ENCODE data around the gene VPS51. TPM values are rescaled to one million over a fixed set of nuclear protein-coding genes. Genes with fewer than 3 reads are reported as not detected.

Gene VPS51
- total and polyA plus RNA-seq, 2 of the 13 experiments (the other 11 are each of a cell fraction or from before 2014, with no cell fraction given), result 76.3 to 90.6 TPM

GRCh38 chr11:65159012-65159411 is 63.0 kb downstream of the VPS51 start:
- H3K9me3 ChIP-seq (ENCODE audit: low read length), result no peaks in the 10 kb centered on the region
- DNase-seq (ENCODE audit: low spot score) (no peak), ATAC-seq (no peak), FAIRE-seq (no peak)
- TF ChIP-seq, protein P1, sequence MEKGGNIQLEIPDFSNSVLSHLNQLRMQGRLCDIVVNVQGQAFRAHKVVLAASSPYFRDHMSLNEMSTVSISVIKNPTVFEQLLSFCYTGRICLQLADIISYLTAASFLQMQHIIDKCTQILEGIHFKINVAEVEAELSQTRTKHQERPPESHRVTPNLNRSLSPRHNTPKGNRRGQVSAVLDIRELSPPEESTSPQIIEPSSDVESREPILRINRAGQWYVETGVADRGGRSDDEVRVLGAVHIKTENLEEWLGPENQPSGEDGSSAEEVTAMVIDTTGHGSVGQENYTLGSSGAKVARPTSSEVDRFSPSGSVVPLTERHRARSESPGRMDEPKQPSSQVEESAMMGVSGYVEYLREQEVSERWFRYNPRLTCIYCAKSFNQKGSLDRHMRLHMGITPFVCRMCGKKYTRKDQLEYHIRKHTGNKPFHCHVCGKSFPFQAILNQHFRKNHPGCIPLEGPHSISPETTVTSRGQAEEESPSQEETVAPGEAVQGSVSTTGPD (CRISPR knock-in tag; IDR thresholded peaks at IDR 0.05), result no peak
- no peak for TF ChIP-seq ASH2L (IDR thresholded peaks at IDR 0.05; ENCODE audit: insufficient read length, low read depth, low read length)
- no peak for TF ChIP-seq ZBTB49 (CRISPR knock-in tag; IDR thresholded peaks at IDR 0.05; ENCODE audit: borderline replicate concordance)
- TF ChIP-seq RNF2 (conservative IDR thresholded peaks at IDR 0.05; ENCODE audit: low read depth), result no peak
- no peak for TF ChIP-seq ATF1 (CRISPR knock-in tag; IDR thresholded peaks at IDR 0.05)
- no peak for TF ChIP-seq ZFYVE20 (CRISPR knock-in tag; IDR thresholded peaks at IDR 0.05; ENCODE audit: borderline replicate concordance, low read depth)
- TF ChIP-seq ZNF879 (CRISPR knock-in tag; IDR thresholded peaks at IDR 0.05), result no peak
- TF ChIP-seq DNMT3B (CRISPR knock-in tag; conservative IDR thresholded peaks at IDR 0.05), result no peak
- TF ChIP-seq ZNF44 (CRISPR knock-in tag; IDR thresholded peaks at IDR 0.05), result no peak
- no peak for TF ChIP-seq STAG1 (CRISPR knock-in tag; IDR thresholded peaks at IDR 0.05)
- no peak for TF ChIP-seq MBD4 (IDR thresholded peaks at IDR 0.05; ENCODE audit: borderline replicate concordance, low read length)
- no peak for TF ChIP-seq MTF2 (CRISPR knock-in tag; IDR thresholded peaks at IDR 0.05; ENCODE audit: borderline replicate concordance)
- TF ChIP-seq HDAC2 (CRISPR knock-in tag; IDR thresholded peaks at IDR 0.05), result no peak
- no peak for TF ChIP-seq GATAD1 (CRISPR knock-in tag; IDR thresholded peaks at IDR 0.05)
- no peak for TF ChIP-seq KDM4B (CRISPR knock-in tag; IDR thresholded peaks at IDR 0.05)
- TF ChIP-seq CHCHD3 (CRISPR knock-in tag; IDR thresholded peaks at IDR 0.05), result no peak
- TF ChIP-seq PHF5A (CRISPR knock-in tag; IDR thresholded peaks at IDR 0.05; ENCODE audit: low read depth, unreplicated experiment), result no peak
- no peak for TF ChIP-seq EZH2 (conservative IDR thresholded peaks at IDR 0.05; ENCODE audit: low read depth, low read length)
- no peak overlapping the region for H3K4me3 ChIP-seq (replicated peaks in 1 of 3; ENCODE audit: insufficient read depth in 1 of 3, low read depth in 2 of 3, low read length in 3 of 3)
- ChIA-PET POLR2A (no interaction called here), CTCF (ENCODE audit: low intra/inter-chr PET ratio, low total read pairs) (no interaction called here)
- H3K36me3 ChIP-seq (replicated peaks in 1 of 2; ENCODE audit: control insufficient read depth in 1 of 2, insufficient read depth in 2 of 2, low read length in 2 of 2), result no peaks in the 10 kb centered on the region
- WGBS (ENCODE audit: low lambda C conversion rate), result 59% methylated on average over 5 of the region's 5 CpGs
- intact Hi-C loops (cut with micrococcal nuclease; ENCODE audit: unreplicated experiment) (no loop called here), in situ Hi-C loops (cut with HindIII; ENCODE audit: extremely low pct_ligation_motif_present, low pct_unique_long_range_greater_than_20kb) (no loop called here)
- no peak overlapping the region for H3K9ac ChIP-seq (ENCODE audit: insufficient read depth, low read depth, low read length)
- H3K27ac ChIP-seq (ENCODE audit: extremely low read length, insufficient read depth, low read length), result no peak overlapping the region
- no TSS peak for BruUV-seq (replicated peaks)
- peaks cover 11% of the 10 kb centered on the region for H3K4me1 ChIP-seq (ENCODE audit: insufficient read depth, low read length)
- no peaks in the 10 kb centered on the region for H3K27me3 ChIP-seq (ENCODE audit: control insufficient read depth in 1 of 2, insufficient read depth in 2 of 2, low read length in 2 of 2)
- no peaks in the 10 kb centered on the region for H3K79me2 ChIP-seq (ENCODE audit: insufficient read depth, low read length)
- H2AFZ ChIP-seq (ENCODE audit: low read length), result no peak overlapping the region
- H4K20me1 ChIP-seq (ENCODE audit: insufficient read depth, low read length), result no peaks in the 10 kb centered on the region
- H3K4me2 ChIP-seq (ENCODE audit: low read depth, low read length), result no peak overlapping the region
